Mesothelial cell of epicardium (in vitro differentiated cells): ENCODE data around the gene HLA-DPA1. TPM values are rescaled to one million over a fixed set of nuclear protein-coding genes. Genes with fewer than 3 reads are reported as not detected.

Source experiments
- DNase-seq, 2 experiments: peaks; one replicate each; pipeline ENCODE4 v3.0.0; 2021; ENCODE audit warnings: low spot score in 2 of 2; ENCODE audit not compliant: unreplicated experiment in 2 of 2
- H3K27ac Mint-ChIP-seq: 2 replicates; pipeline ENCODE4 v1.8.0; 2021; ENCODE audit warnings: mixed read lengths
- H3K27me3 Mint-ChIP-seq: 2 replicates; pipeline ENCODE4 v1.8.0; 2021; ENCODE audit warnings: low read depth, mixed read lengths
- H3K36me3 Mint-ChIP-seq: 2 replicates; pipeline ENCODE4 v1.8.0; 2021; ENCODE audit warnings: mixed read lengths
- H3K4me1 Mint-ChIP-seq: 2 replicates; pipeline ENCODE4 v1.8.0; 2021; ENCODE audit warnings: mixed read lengths
- H3K4me3 Mint-ChIP-seq: 2 replicates; pipeline ENCODE4 v1.8.0; 2021; ENCODE audit warnings: mild to moderate bottlenecking, moderate library complexity, mixed read lengths
- H3K9me3 Mint-ChIP-seq: 2 replicates; pipeline ENCODE4 v1.8.0; 2021; ENCODE audit warnings: mixed read lengths
- CTCF ChIP-seq: fragments of 200-600 bp; sonication (generic); IDR thresholded peaks from one replicate; pipeline ENCODE4 v1.5.0; 2021; ENCODE audit warnings: antibody characterized with exemption; ENCODE audit not compliant: unreplicated experiment
- total RNA-seq: library from RNA; stranded (reverse); gene quantifications from 3 replicates; pipeline ENCODE4 v1.2.1, GENCODE V29; 2021

HLA-DPA1 gene
- total RNA-seq, 1 donor from 2014 or later, result 2.2 TPM

DNA sequence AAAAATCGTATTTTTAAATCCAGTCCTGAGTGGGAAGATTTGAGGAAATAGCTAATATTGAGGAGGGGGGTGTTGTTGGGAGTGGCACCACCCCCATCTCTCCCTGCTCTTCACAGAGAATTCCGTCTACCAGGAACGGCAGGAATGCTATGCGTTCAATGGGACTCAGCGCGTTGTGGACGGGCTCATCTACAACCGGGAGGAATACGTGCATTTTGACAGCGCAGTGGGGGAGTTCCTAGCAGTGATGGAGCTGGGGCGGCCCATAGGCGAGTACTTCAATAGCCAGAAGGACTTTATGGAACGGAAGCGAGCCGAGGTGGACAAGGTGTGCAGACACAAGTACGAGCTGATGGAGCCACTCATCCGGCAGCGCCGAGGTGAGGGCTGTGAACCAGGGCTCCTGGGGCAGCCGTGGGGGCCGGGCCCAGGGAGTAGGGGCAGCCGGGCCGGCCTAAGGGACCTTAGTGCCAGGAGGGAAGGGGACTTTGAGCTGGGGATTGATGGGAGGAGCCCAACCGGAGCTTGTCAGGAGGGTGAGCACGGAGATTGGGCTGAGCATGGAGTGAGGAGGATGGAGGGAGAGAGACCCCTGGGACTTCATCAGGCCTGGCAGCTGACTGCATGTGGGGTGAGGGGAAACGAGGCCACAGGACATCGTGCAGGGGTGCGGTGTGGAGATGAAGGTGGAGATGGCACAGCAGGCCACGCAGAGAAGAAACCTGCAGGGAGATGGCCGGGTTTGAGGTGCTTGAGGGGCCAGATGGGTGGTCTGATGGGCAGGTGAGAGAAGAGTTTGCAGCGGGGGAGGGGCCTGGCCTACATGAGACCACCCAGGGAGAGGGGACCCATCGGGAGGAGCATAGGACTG lies 43.6 kb upstream of the HLA-DPA1 start:
- DNase-seq, result peak in 1 of 2 experiments; percentile 66
- H3K27ac Mint-ChIP-seq, result peak overlapping the region; percentile 86
- H3K4me1 Mint-ChIP-seq, result peaks cover 21% of the 10 kb centered on the region

DNA sequence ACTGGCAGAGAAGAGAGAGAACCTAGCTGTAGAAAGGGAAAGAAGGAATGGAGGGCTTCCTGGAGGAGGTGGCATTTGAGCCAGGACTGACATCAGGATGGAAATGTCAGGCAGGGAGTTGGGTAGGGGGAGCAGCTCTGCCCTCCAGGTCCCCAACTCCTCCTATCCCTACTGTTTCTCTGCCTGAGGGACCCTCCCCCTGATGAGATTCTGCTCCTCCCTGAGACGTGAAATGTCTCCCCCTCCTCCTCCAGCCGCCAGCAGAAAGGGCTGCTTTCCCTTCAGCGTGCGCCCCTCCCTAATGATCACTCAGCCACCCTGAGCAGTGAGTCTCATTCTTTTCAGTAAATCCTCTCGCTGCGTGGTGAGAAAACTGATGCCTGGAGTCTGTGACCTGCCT lies 43.0 kb upstream of the HLA-DPA1 start:
- no peaks in the 10 kb centered on the region for H3K36me3 Mint-ChIP-seq
- no peak for TF ChIP-seq CTCF
- DNase-seq, result no peak
- peaks cover 21% of the 10 kb centered on the region for H3K4me1 Mint-ChIP-seq
- H3K4me3 Mint-ChIP-seq, result peak overlapping the region; percentile 69
- H3K9me3 Mint-ChIP-seq, result no peaks in the 10 kb centered on the region
- H3K27me3 Mint-ChIP-seq, result peaks cover 76% of the 10 kb centered on the region
- peak overlapping the region; percentile 86 for H3K27ac Mint-ChIP-seq

More for the DNA sequence above, 43.6 kb upstream of the HLA-DPA1 start:
- Mint-ChIP-seq H3K36me3 (no peaks in the 10 kb centered on the region), H3K27me3 (peaks cover 70% of the 10 kb centered on the region), H3K9me3 (no peaks in the 10 kb centered on the region), H3K4me3 (peak overlapping the region; percentile 69)
- TF ChIP-seq CTCF, result no peak

DNA sequence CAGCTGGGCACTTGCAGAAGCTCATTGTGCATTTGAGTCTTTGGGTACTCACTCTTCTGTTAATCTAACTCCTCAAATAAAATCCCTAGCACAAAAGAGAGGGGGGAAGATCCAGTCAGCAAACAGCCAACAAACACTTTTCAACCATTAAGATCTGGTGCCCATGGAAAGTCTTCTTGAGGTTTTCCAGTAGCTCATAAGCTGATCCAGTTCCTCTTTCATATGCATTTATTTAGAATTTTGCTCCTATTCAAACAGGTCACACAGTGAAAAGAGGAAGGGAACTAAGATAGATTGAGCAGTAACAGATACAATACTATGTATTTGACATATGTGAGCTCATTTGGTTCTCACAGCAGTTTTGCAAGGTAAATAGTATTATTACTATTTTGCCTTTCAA lies 41.0 kb upstream of the HLA-DPA1 start:
- Mint-ChIP-seq H3K4me3 (no peak overlapping the region), H3K27me3 (peaks cover 89% of the 10 kb centered on the region), H3K4me1 (peaks cover 21% of the 10 kb centered on the region), H3K9me3 (no peaks in the 10 kb centered on the region), H3K36me3 (no peaks in the 10 kb centered on the region), H3K27ac (no peak overlapping the region)
- TF ChIP-seq CTCF, result no peak
- DNase-seq, result no peak

DNA sequence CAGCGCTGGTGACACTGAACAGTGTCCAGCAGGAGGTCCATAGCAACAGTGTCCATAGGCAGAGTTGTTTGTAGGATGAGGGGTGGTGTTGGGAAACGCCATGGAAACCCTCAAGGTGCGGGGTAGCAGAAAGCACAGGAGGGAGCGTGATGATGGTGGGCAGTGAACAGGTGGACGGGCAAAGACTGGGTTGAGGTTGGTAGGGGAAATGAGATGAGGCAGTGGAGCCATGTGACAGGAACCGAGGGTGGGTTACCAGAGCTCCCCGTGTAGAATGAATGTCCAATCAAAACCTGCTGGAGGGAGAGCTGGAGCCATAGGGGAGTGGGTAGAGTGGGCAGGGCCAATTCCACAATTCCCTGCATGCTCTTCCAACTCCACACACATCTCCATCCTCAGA lies 40.3 kb upstream of the HLA-DPA1 start:
- Mint-ChIP-seq H3K4me1 (peaks cover 21% of the 10 kb centered on the region), H3K27me3 (peaks cover 93% of the 10 kb centered on the region), H3K36me3 (no peaks in the 10 kb centered on the region), H3K4me3 (no peak overlapping the region), H3K9me3 (no peaks in the 10 kb centered on the region), H3K27ac (no peak overlapping the region)
- no peak for DNase-seq
- no peak for TF ChIP-seq CTCF

GRCh38 chr6:33112148-33112547 lies 38.7 kb upstream of the HLA-DPA1 start:
- peaks cover 91% of the 10 kb centered on the region for H3K27me3 Mint-ChIP-seq
- no peaks in the 10 kb centered on the region for H3K36me3 Mint-ChIP-seq

More at GRCh38 chr6:33112148-33112547, 38.7 kb upstream of the HLA-DPA1 start:
- no peak for DNase-seq
- Mint-ChIP-seq H3K4me1 (peaks cover 8% of the 10 kb centered on the region), H3K27ac (no peak overlapping the region), H3K4me3 (no peak overlapping the region), H3K9me3 (no peaks in the 10 kb centered on the region)
- TF ChIP-seq CTCF, result no peak
